HEK293 (cell line): ENCODE measurements around the gene BABAM1.
"Not testable (repeated sequence)": the region's sequence is repeated elsewhere in the genome, so short reads cannot be mapped to it uniquely, and the experiment has no call there.

Experiments used
- CTCF ChIA-PET: fragments of 350-600 bp; formaldehyde crosslinking; extraction: SDS; loops from one replicate; lab custom pipeline; 2021; ENCODE audit warnings: antibody characterized with exemption; lab: Yijun Ruan, JAX
- POLR2A ChIA-PET: fragments of 300-600 bp; formaldehyde crosslinking; extraction: SDS; loops from one replicate; lab custom pipeline; 2020; ENCODE audit warnings: antibody characterized with exemption, inconsistent platforms; lab: Yijun Ruan, JAX
- H3K27ac ChIP-seq: fragments of 200-500 bp; sonication (Bioruptor generic); 2 replicates; pipeline ENCODE4 v1.5.1; 2014; ENCODE audit warnings: low read depth, low read length, control low read depth, inconsistent platforms; ENCODE audit errors: extremely low read depth
- H3K36me3 ChIP-seq, 2 experiments: fragments of 200-500 bp in 1 of 2; sonication (Bioruptor generic) in 1 of 2; 1 replicate in 1 of 2; 2 replicates in 1 of 2; pipeline ENCODE4 v1.5.1; 2014 to 2017; ENCODE audit warnings: inconsistent platforms in 2 of 2, low read length in 2 of 2; ENCODE audit not compliant: control insufficient read depth in 2 of 2, insufficient read depth in 1 of 2
- H3K4me1 ChIP-seq: fragments of 200-500 bp; sonication (Bioruptor generic); 2 replicates; pipeline ENCODE4 v1.5.1; 2014; ENCODE audit warnings: mild to moderate bottlenecking, low read length, inconsistent platforms; ENCODE audit not compliant: control insufficient read depth, insufficient read depth
- H3K4me3 ChIP-seq: 2 replicates; pipeline ENCODE4 v1.5.1; 2011; ENCODE audit warnings: low read depth, mild to moderate bottlenecking, control low read depth, low read length, moderate library complexity
- H3K9me3 ChIP-seq: fragments of 200-500 bp; sonication (Bioruptor generic); 2 replicates; pipeline ENCODE4 v1.5.1; 2014; ENCODE audit warnings: low read depth, low read length, inconsistent platforms; ENCODE audit not compliant: control insufficient read depth, insufficient read depth
- KLF1 ChIP-seq: fragments of 450-650 bp; formaldehyde crosslinking; IDR thresholded peaks from 2 replicates; pipeline ENCODE4 v1.5.1; 2016; ENCODE audit warnings: missing biosample characterization, missing genetic modification characterization
- KLF16 ChIP-seq: fragments of 450-650 bp; formaldehyde crosslinking; IDR thresholded peaks from 2 replicates; pipeline ENCODE4 v1.5.1; 2017; ENCODE audit warnings: missing biosample characterization, missing genetic modification characterization
- SCRT2 ChIP-seq: fragments of 450-650 bp; formaldehyde crosslinking; IDR thresholded peaks from 2 replicates; pipeline ENCODE4 v1.5.1; 2016; ENCODE audit warnings: missing biosample characterization, missing genetic modification characterization
- ZFP3 ChIP-seq: fragments of 450-650 bp; formaldehyde crosslinking; IDR thresholded peaks from 2 replicates; pipeline ENCODE4 v1.5.1; 2016; ENCODE audit warnings: low read depth, missing biosample characterization, missing genetic modification characterization
- ZFP37 ChIP-seq: fragments of 450-650 bp; formaldehyde crosslinking; IDR thresholded peaks from 2 replicates; pipeline ENCODE4 v1.5.1; 2016; ENCODE audit warnings: missing biosample characterization, missing genetic modification characterization
- ZNF121 ChIP-seq: fragments of 450-650 bp; formaldehyde crosslinking; IDR thresholded peaks from 2 replicates; pipeline ENCODE4 v1.5.1; 2016; ENCODE audit warnings: missing biosample characterization, missing genetic modification characterization
- ZNF146 ChIP-seq: fragments of 450-650 bp; formaldehyde crosslinking; IDR thresholded peaks from 2 replicates; pipeline ENCODE4 v1.5.1; 2016; ENCODE audit warnings: missing biosample characterization, missing genetic modification characterization
- ZNF169 ChIP-seq: fragments of 450-650 bp; formaldehyde crosslinking; IDR thresholded peaks from 2 replicates; pipeline ENCODE4 v1.5.1; 2016; ENCODE audit warnings: missing biosample characterization, missing genetic modification characterization
- ZNF221 ChIP-seq: fragments of 450-650 bp; formaldehyde crosslinking; IDR thresholded peaks from 2 replicates; pipeline ENCODE4 v1.5.1; 2017; ENCODE audit warnings: missing biosample characterization, missing genetic modification characterization, borderline replicate concordance
- ZNF335 ChIP-seq: fragments of 450-650 bp; formaldehyde crosslinking; conservative IDR thresholded peaks from 2 replicates; pipeline ENCODE4 v1.5.1; 2016; ENCODE audit warnings: missing biosample characterization, missing genetic modification characterization
- ZNF544 ChIP-seq: fragments of 450-650 bp; formaldehyde crosslinking; IDR thresholded peaks from 2 replicates; pipeline ENCODE4 v1.5.0; 2017; ENCODE audit warnings: missing biosample characterization, missing genetic modification characterization
- ZNF623 ChIP-seq: fragments of 450-650 bp; formaldehyde crosslinking; IDR thresholded peaks from 2 replicates; pipeline ENCODE4 v1.5.1; 2016; ENCODE audit warnings: missing biosample characterization, missing genetic modification characterization
- ZNF626 ChIP-seq: fragments of 450-650 bp; sonication (Bioruptor Pico); formaldehyde crosslinking; IDR thresholded peaks from 2 replicates; pipeline ENCODE4 v1.5.1; 2018; ENCODE audit warnings: missing biosample characterization, missing genetic modification characterization, inconsistent platforms
- ZSCAN30 ChIP-seq: fragments of 450-650 bp; IDR thresholded peaks from 2 replicates; pipeline ENCODE4 v1.5.1; 2018; ENCODE audit warnings: missing biosample characterization, mild to moderate bottlenecking, missing genetic modification characterization, moderate library complexity
- TF ChIP-seq, protein P1 (sequence below): fragments of 450-650 bp; formaldehyde crosslinking; IDR thresholded peaks from 2 replicates; pipeline ENCODE4 v1.5.1; 2016; ENCODE audit warnings: missing biosample characterization, missing genetic modification characterization, borderline replicate concordance
- TF ChIP-seq, protein P2 (sequence below): fragments of 450-650 bp; formaldehyde crosslinking; optimal IDR thresholded peaks from 2 replicates; pipeline ENCODE3; 2016; ENCODE audit warnings: missing biosample characterization, mild to moderate bottlenecking, missing genetic modification characterization

Gene BABAM1

DNA sequence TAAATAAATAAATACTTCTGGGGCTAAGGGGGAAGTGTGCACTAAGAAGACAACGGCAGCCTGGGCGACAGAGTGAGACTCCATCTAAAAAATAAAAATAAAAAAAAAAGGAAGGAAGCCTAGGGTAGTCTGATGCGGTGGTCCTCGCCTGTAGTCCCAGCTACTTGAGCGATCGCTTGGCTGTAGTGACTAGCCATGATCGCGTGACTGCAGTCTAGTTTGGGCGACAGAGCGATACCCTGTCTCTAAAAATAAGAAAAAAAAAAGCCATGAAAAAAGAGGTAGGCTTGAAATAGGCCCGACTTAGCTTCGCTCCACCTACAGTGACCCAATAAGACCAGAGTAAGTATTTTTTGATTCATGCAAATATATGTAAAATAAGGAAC, 661 bp upstream of the BABAM1 start:
- no peaks in the 10 kb centered on the region for H3K9me3 ChIP-seq
- H3K4me3 ChIP-seq, result no peak overlapping the region
- ChIA-PET POLR2A (interaction anchor here (0.6 to 2.5 kb wide), 22 partner anchors 9 to 681 kb away, joined by 3 to 23 read pairs (median 4); partner anchors contain the start of genes ABHD8, ANKLE1, CCDC124 and DDA1), CTCF (interaction anchor here (0.6 to 5.5 kb wide), 6 partner anchors 8 to 290 kb away, joined by 3 to 37 read pairs (median 6); partner anchors contain the start of genes ANKLE1, HAUS8 and MYO9B)
- H3K4me1 ChIP-seq, result no peaks in the 10 kb centered on the region
- H3K27ac ChIP-seq, result no peak overlapping the region
- H3K36me3 ChIP-seq, result peaks cover 8 to 18% of the 10 kb centered on the region in 2 experiments; a peak in 2 of 3 replicates
- TF ChIP-seq ZNF335 (tag by site-specific recombination) (peak; percentile 61), KLF1 (no peak)

DNA sequence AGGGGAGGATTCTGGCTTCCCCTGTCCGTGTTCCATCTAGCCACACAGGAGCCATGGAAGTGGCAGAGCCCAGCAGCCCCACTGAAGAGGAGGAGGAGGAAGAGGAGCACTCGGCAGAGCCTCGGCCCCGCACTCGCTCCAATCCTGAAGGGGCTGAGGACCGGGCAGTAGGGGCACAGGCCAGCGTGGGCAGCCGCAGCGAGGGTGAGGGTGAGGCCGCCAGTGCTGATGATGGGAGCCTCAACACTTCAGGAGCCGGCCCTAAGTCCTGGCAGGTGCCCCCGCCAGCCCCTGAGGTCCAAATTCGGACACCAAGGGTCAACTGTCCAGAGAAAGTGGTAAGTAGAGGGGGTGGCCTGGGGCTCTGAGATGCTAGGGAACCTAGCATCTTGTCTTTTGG, 1.5 kb downstream of the BABAM1 start:
- Histone ChIP-seq H3K9me3 (no peaks in the 10 kb centered on the region), H3K4me1 (no peaks in the 10 kb centered on the region), H3K27ac (no peak overlapping the region), H3K36me3 (peaks cover 13 to 29% of the 10 kb centered on the region in 2 experiments; a peak in 2 of 3 replicates), H3K4me3 (no peak overlapping the region)
- ChIA-PET POLR2A (no interaction called here), CTCF (interaction anchor here (5.5 kb wide), 1 partner anchor 14 kb away, joined by 37 read pairs; the partner anchor contains the start of gene ANKLE1)
- no peak for TF ChIP-seq ZFP3 (tag by site-specific recombination)
- no peak for TF ChIP-seq ZNF623 (tag by site-specific recombination)
- TF ChIP-seq ZFP37, result no peak
- TF ChIP-seq, protein P1, sequence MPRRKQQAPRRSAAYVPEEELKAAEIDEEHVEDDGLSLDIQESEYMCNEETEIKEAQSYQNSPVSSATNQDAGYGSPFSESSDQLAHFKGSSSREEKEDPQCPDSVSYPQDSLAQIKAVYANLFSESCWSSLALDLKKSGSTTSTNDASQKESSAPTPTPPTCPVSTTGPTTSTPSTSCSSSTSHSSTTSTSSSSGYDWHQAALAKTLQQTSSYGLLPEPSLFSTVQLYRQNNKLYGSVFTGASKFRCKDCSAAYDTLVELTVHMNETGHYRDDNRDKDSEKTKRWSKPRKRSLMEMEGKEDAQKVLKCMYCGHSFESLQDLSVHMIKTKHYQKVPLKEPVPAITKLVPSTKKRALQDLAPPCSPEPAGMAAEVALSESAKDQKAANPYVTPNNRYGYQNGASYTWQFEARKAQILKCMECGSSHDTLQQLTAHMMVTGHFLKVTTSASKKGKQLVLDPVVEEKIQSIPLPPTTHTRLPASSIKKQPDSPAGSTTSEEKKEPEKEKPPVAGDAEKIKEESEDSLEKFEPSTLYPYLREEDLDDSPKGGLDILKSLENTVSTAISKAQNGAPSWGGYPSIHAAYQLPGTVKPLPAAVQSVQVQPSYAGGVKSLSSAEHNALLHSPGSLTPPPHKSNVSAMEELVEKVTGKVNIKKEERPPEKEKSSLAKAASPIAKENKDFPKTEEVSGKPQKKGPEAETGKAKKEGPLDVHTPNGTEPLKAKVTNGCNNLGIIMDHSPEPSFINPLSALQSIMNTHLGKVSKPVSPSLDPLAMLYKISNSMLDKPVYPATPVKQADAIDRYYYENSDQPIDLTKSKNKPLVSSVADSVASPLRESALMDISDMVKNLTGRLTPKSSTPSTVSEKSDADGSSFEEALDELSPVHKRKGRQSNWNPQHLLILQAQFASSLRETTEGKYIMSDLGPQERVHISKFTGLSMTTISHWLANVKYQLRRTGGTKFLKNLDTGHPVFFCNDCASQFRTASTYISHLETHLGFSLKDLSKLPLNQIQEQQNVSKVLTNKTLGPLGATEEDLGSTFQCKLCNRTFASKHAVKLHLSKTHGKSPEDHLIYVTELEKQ (tag by site-specific recombination), result no peak
- no peak for TF ChIP-seq SCRT2 (tag by site-specific recombination)
- TF ChIP-seq ZNF626 (tag by site-specific recombination), result no peak
- no peak for TF ChIP-seq ZNF146 (tag by site-specific recombination)
- no peak for TF ChIP-seq ZSCAN30 (tag by site-specific recombination)
- TF ChIP-seq, protein P2, sequence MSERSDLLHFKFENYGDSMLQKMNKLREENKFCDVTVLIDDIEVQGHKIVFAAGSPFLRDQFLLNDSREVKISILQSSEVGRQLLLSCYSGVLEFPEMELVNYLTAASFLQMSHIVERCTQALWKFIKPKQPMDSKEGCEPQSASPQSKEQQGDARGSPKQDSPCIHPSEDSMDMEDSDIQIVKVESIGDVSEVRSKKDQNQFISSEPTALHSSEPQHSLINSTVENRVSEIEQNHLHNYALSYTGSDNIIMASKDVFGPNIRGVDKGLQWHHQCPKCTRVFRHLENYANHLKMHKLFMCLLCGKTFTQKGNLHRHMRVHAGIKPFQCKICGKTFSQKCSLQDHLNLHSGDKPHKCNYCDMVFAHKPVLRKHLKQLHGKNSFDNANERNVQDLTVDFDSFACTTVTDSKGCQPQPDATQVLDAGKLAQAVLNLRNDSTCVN (tag by site-specific recombination), result no peak
- TF ChIP-seq KLF16 (tag by site-specific recombination), result no peak
- TF ChIP-seq ZNF544 (tag by site-specific recombination), result no peak
- TF ChIP-seq ZNF169 (tag by site-specific recombination), result no peak
- no peak for TF ChIP-seq ZNF221

DNA sequence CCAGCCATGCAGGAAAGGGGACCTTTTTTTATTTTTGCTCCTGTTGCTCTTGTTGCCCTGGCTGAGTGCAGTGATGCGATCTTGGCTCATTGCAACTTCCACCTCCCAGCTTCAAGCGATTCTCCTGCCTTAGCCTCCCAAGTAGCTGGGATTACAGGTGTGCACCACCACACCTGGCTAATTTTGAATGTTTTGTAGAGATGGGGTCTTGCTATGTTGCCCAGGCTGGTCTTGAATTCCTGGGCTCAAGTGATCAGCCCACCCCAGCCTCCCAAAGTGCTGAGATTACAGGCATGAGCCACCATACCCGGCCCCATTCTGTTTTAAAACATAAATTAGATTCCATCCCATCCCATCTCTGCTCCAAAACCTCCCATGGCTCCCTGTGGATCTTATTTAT, 7.6 kb downstream of the BABAM1 start:
- H3K4me1 ChIP-seq, H3K4me3 ChIP-seq, H3K9me3 ChIP-seq, H3K27ac ChIP-seq, CTCF ChIA-PET: not testable (repeated sequence)
- POLR2A ChIA-PET, result interaction anchor here (2.1 kb wide), 1 partner anchor 8 kb away, joined by 5 read pairs; no protein-coding TSS in a partner anchor
- peak; percentile 83; the same call in 1 of the 2 replicates for TF ChIP-seq ZNF121
- peaks cover 27 to 70% of the 10 kb centered on the region in 2 experiments for H3K36me3 ChIP-seq
